GM10248 (cell line): Measurements from ENCODE around the gene ZMYM2.

Experiments used
- CTCF ChIA-PET: fragments of 300-600 bp; sonication (Branson Sonifier 250); formaldehyde crosslinking; extraction: SDS; loops from one replicate; lab custom pipeline; 2021; ENCODE audit warnings: antibody characterized with exemption; lab: Yijun Ruan, JAX
- POLR2A ChIA-PET: fragments of 350-650 bp; sonication (Branson Sonifier 250); formaldehyde crosslinking; extraction: SDS; loops from one replicate; lab custom pipeline; 2020; ENCODE audit warnings: antibody characterized with exemption; lab: Yijun Ruan, JAX
- DNase-seq: peaks from one replicate; pipeline ENCODE4 v3.0.0; 2012; ENCODE audit errors: extremely low spot score
- CTCF ChIP-seq: IDR thresholded peaks from 2 replicates; pipeline ENCODE4 v1.5.1; 2012; ENCODE audit warnings: mild to moderate bottlenecking, low read depth; ENCODE audit errors: extremely low read depth, missing control alignments, control extremely low read depth

The ZMYM2 gene

GRCh38 chr13:20058476-20058875 lies 99.9 kb downstream of the ZMYM2 start:
- no peak for DNase-seq
- CTCF ChIA-PET, result no interaction called here
- TF ChIP-seq CTCF, result no peak
- POLR2A ChIA-PET, result no interaction called here

- POLR2A ChIA-PET, result no interaction called here
- no peak for TF ChIP-seq CTCF
- CTCF ChIA-PET, result interaction anchor here (1.1 to 1.4 kb wide), 2 partner anchors 9 kb away, joined by 3 to 4 read pairs; no protein-coding TSS in a partner anchor
- no peak for DNase-seq
Observed at GRCh38 chr13:20064128-20064527, 105.6 kb downstream of the ZMYM2 start.

- DNase-seq, result no peak
- ChIA-PET POLR2A (no interaction called here), CTCF (interaction anchor here (0.9 to 1.4 kb wide), 2 partner anchors 10 to 16 kb away, joined by 3 to 4 read pairs; no protein-coding TSS in a partner anchor)
- TF ChIP-seq CTCF, result no peak
Observed at GRCh38 chr13:20065516-20065915, 107.0 kb downstream of the ZMYM2 start.

- CTCF ChIA-PET, result no interaction called here
- POLR2A ChIA-PET, result no interaction called here
- no peak for TF ChIP-seq CTCF
- no peak for DNase-seq
Observed at GRCh38 chr13:20069956-20070355, 111.4 kb downstream of the ZMYM2 start.

GRCh38 chr13:20073775-20074174 lies 115.2 kb downstream of the ZMYM2 start:
- DNase-seq, result no peak
- TF ChIP-seq CTCF, result no peak
- ChIA-PET CTCF (interaction anchor here (0.8 to 1.4 kb wide), 4 partner anchors 9 to 114 kb away, joined by 3 to 4 read pairs (median 3); no protein-coding TSS in a partner anchor), POLR2A (no interaction called here)

GRCh38 chr13:20074966-20075365 lies 116.4 kb downstream of the ZMYM2 start:
- POLR2A ChIA-PET, result no interaction called here
- DNase-seq, result no peak
- CTCF ChIA-PET, result interaction anchor here (1.4 kb wide), 1 partner anchor 12 kb away, joined by 3 read pairs; no protein-coding TSS in a partner anchor
- TF ChIP-seq CTCF, result no peak
